Naive B cell (primary cell): Measurements from ENCODE around the gene ELFN2. TPM values are rescaled to one million over a fixed set of nuclear protein-coding genes. Genes with fewer than 3 reads are reported as not detected.

ENCODE experiments used
- ATAC-seq, 2 donors: fragments of 150-1000 bp; cut with Tn5 transposase; 2 replicates each; pipeline ENCODE4 v1.10.0; 2021; ENCODE audit warnings: low read depth in 2 of 2, mild to moderate bottlenecking in 2 of 2, moderate library complexity in 2 of 2
- DNase-seq: peaks from one replicate; pipeline ENCODE4 v3.0.0; 2022
- H3K27ac Mint-ChIP-seq, 6 donors: one replicate each; pipeline ENCODE4 v1.8.0; 2020 to 2022; ENCODE audit warnings: mild to moderate bottlenecking in 6 of 6, mixed read lengths in 6 of 6, moderate library complexity in 5 of 6, inconsistent platforms in 2 of 6
- H3K27me3 Mint-ChIP-seq, 3 donors: one replicate each; pipeline ENCODE4 v1.8.0; 2021 to 2022; ENCODE audit warnings: mixed read lengths in 3 of 3, mild to moderate bottlenecking in 1 of 3
- H3K36me3 Mint-ChIP-seq, 2 donors: one replicate each; pipeline ENCODE4 v1.8.0; 2020 to 2022; ENCODE audit warnings: mixed read lengths in 2 of 2, inconsistent platforms in 1 of 2, mild to moderate bottlenecking in 1 of 2
- H3K4me1 Mint-ChIP-seq, 3 donors: one replicate each; pipeline ENCODE4 v1.8.0; 2020 to 2022; ENCODE audit warnings: mixed read lengths in 3 of 3, inconsistent platforms in 1 of 3, mild to moderate bottlenecking in 1 of 3, moderate library complexity in 1 of 3
- H3K4me3 Mint-ChIP-seq, 8 donors: one replicate each; pipeline ENCODE4 v1.8.0; 2020 to 2022; ENCODE audit warnings: mild to moderate bottlenecking in 8 of 8, mixed read lengths in 8 of 8, moderate library complexity in 8 of 8, inconsistent platforms in 2 of 8
- H3K9me3 Mint-ChIP-seq, 7 donors: one replicate each; pipeline ENCODE4 v1.8.0; 2020 to 2022; ENCODE audit warnings: mixed read lengths in 7 of 7, mild to moderate bottlenecking in 5 of 7, inconsistent platforms in 2 of 7, moderate library complexity in 1 of 7
- polyA plus RNA-seq, 6 donors: library from polyadenylated mRNA; unstranded; fragments of 300-500 nt; fragmentation: Illumina TruSeq; gene quantifications; one replicate each; pipeline ENCODE4 v1.2.3, GENCODE V29; 2021; ENCODE audit warnings: low read depth in 6 of 6

Gene ELFN2
- polyA plus RNA-seq, 6 donors from 2014 or later, result not detected

DNA sequence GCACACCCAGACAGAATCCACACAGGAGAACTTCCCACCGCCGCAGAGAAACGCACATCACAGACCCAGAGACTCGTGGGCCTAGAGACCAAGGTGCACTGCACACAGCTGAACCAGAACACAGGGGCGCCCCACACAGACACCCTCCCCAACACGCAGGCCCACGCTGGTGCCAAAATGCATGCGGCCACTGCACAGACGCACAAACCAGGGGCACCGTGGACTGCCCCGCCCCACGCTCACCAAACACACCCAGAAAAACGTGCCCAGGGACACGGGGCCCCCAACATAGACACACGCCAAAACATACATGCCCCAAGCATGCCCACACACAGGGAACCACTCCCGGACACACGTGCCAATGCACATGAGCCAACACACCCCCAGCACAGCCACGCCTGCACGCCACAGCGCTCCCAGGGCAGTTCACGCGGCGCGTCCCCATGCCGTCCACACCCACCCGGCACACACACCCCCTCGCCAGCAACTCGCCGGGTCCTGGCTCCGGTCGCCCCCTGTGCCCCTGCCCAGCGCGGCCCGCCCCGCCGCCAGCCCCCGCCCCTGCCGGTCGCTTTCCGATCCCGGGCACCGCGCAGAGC, 7.8 kb downstream of the ELFN2 start:
- no peaks in the 10 kb centered on the region for H3K36me3 Mint-ChIP-seq
- DNase-seq, result no peak
- peak overlapping the region; percentile 45 to 90 (median 84) for H3K4me3 Mint-ChIP-seq
- peaks cover 50 to 85% (median 77%) of the 10 kb centered on the region in 3 donors for H3K27me3 Mint-ChIP-seq
- H3K27ac Mint-ChIP-seq, result peak overlapping the region in 1 of 6 donors; percentile 21
- peak; percentile 44 to 55 for ATAC-seq
- H3K4me1 Mint-ChIP-seq, result peaks cover 28 to 38% (median 32%) of the 10 kb centered on the region in 3 donors
- no peaks in the 10 kb centered on the region for H3K9me3 Mint-ChIP-seq

DNA sequence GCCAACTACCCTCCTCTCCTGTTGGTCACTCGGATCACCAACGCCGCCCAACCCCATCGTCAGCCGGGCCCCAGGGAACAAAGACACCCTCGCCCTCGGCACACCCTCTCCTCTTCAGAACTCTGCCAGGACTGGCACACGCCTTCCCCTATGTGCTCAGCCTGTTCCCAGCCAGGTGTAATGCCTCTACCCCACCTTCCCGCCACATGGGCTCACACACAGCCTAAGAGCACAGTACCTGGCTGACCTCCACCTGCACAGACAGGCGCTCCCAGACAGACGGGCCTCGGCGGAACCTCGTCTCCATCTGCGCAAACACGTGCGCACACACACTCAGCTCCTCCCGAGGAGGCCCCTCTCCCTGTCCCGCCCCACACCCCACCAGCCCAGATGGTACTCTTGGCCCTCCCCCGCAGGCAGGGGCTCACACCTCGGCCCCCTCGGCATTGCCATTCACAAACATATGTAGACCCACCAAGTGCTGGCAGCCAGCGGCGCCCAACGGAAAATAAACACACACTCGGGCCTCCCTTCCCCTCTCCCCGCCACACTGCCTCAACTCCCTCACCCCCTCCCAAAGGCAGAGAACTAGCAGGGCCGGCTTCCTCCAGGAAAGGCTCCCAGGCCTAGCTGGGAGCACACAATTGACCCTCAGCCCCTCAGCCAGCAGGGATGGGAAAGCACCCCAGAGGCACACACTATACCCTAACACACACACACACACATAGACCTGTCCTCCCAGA, 8.5 kb downstream of the ELFN2 start:
- ATAC-seq (no peak), DNase-seq (no peak)
- peak overlapping the region; percentile 45 to 90 (median 84) for H3K4me3 Mint-ChIP-seq
- H3K9me3 Mint-ChIP-seq, result no peaks in the 10 kb centered on the region
- H3K27ac Mint-ChIP-seq, result peak overlapping the region in 2 of 6 donors; percentile 21 to 85
- H3K36me3 Mint-ChIP-seq, result no peaks in the 10 kb centered on the region
- peaks cover 28 to 38% (median 32%) of the 10 kb centered on the region in 3 donors for H3K4me1 Mint-ChIP-seq
- peaks cover 50 to 85% (median 84%) of the 10 kb centered on the region in 3 donors for H3K27me3 Mint-ChIP-seq

DNA sequence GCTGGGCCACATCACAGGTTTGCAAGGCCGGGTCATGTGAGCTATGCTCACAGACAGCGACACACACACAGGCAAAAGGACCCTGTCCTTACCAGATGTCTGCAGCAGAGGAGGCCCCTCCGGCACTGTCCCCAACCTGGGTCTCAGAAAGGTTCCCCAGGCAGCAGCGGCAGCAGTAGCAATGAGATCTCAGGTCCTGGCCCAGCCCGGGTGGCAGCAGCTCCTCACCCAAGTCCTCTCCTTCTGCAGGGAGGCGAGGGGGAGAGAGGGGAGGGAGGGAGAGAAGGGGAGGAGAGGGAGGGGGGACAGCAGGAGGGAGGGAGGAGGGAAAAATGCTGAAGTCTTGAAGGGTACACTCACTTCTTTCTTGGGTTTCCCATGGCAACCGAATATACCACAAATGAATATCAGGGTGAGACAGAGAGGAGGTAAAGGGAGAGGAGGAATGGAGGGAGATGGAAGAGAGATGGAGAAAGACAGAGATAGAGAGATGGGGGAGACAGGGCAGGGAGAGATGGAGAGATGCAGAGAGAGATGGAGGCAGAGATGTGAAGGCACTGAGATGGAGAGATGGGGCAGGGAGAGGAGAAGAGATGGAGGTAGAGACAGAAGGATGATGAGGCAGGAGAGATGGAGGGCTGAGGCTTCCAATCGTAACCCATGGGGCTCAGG, 9.5 kb downstream of the ELFN2 start:
- ATAC-seq, result no peak
- Mint-ChIP-seq H3K36me3 (no peaks in the 10 kb centered on the region), H3K27ac (peak overlapping the region in 1 of 6 donors; percentile 2), H3K4me1 (peaks cover 28 to 40% (median 32%) of the 10 kb centered on the region in 3 donors), H3K4me3 (peak overlapping the region in 4 of 8 donors; percentile 1 to 63 (median 52)), H3K27me3 (peaks cover 50 to 93% (median 86%) of the 10 kb centered on the region in 3 donors), H3K9me3 (no peaks in the 10 kb centered on the region)
- no peak for DNase-seq

DNA sequence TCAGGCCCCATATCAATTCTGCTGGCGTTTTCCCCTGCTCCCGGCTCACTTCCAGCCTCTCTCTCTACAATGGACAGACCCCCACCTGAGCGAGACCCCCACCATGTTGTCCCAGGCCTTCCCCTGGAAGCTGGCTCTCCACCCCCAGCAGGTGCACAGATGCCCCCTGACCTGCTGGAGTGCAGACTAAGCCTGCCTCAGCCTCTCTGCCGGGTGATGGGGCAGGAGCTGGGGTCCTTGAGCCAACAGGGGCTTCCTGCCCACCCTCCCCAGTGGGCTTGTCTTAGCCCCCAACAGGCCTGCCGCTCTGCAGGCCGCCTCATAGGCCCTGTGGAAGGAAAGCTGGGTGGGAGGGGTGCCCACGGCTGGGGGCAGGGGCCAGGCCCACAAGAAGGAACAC, 10.0 kb downstream of the ELFN2 start:
- DNase-seq, result no peak
- H3K27ac Mint-ChIP-seq, result peak overlapping the region in 1 of 6 donors; percentile 47
- no peak for ATAC-seq
- no peaks in the 10 kb centered on the region for H3K36me3 Mint-ChIP-seq
- H3K4me3 Mint-ChIP-seq, result peak overlapping the region in 1 of 8 donors; percentile 82
- no peaks in the 10 kb centered on the region for H3K9me3 Mint-ChIP-seq
- peaks cover 28 to 40% (median 32%) of the 10 kb centered on the region in 3 donors for H3K4me1 Mint-ChIP-seq
- H3K27me3 Mint-ChIP-seq, result peaks cover 50 to 98% (median 85%) of the 10 kb centered on the region in 3 donors

DNA sequence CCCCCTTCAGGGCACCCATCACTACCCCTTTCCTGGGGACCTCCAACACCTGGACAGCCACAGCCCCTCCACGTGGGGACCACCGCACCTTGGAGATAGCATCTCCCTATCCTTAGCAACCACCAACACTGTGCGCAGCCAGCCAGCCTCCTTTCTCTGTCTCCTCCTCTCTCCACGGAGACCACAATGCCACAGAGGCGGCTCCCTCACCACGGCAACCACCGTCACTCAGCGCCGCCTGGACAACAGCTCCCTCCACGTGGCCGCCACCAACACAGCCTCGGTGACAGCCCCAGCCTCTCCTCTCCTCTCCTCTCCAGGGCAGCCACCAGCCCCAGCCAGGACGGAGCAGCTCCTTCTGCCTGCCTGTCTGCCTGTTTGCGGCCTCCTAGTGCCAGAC, 10.5 kb downstream of the ELFN2 start:
- DNase-seq (no peak), ATAC-seq (peak in 1 of 2 donors; percentile 29)
- Mint-ChIP-seq H3K4me3 (peak overlapping the region in 1 of 8 donors; percentile 82), H3K27ac (peak overlapping the region in 1 of 6 donors; percentile 47), H3K4me1 (peaks cover 28 to 40% (median 32%) of the 10 kb centered on the region in 3 donors), H3K27me3 (peaks cover 46 to 95% (median 80%) of the 10 kb centered on the region in 3 donors), H3K36me3 (no peaks in the 10 kb centered on the region), H3K9me3 (no peaks in the 10 kb centered on the region)

DNA sequence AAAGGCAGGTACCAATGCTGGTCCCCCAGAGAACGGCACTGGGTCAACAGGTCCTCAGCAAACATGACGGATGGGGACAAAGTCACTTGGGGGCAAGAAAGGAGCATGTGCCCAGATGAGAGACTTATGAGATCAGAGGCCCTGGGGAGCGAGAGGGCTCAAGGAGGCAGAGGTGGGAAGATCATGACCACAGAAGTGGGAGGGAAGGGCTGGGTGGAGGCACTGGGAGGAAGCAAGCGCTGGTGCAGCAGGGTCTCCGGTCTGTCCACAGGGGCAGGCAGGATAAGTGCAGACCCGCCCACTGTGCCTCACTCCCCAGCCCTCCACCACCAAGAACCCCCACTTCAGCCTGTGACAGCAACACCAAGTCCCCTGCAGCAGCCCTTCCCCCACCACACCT, 10.9 kb downstream of the ELFN2 start:
- Mint-ChIP-seq H3K4me1 (peaks cover 28 to 39% (median 32%) of the 10 kb centered on the region in 3 donors), H3K4me3 (peak overlapping the region in 1 of 8 donors; percentile 76), H3K36me3 (no peaks in the 10 kb centered on the region), H3K27me3 (peaks cover 41 to 91% (median 76%) of the 10 kb centered on the region in 3 donors), H3K9me3 (no peaks in the 10 kb centered on the region), H3K27ac (peak overlapping the region in 1 of 6 donors; percentile 33)
- DNase-seq (no peak), ATAC-seq (no peak)

DNA sequence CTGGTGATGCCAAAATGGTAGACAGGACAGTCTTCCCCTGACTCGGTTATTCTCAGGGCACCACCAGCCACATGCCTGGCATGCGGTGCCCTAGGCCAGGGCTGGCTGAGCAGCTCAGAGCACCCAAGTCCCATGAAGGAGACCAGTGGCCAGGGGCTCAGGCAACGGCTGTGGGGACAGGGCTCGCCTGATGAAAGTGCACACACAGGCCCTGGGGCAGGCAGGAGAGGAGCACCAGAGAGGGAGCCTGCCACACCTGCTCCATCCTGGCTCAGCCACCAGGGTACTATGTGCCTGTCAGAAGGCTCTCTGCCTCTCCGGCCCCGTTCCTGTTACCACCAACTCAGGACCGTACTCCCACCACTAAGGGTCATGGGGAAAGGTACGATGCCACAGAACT, 12.1 kb downstream of the ELFN2 start:
- H3K4me1 Mint-ChIP-seq, result peaks cover 23 to 36% (median 32%) of the 10 kb centered on the region in 3 donors
- no peak for ATAC-seq
- H3K27me3 Mint-ChIP-seq, result peaks cover 30 to 84% (median 64%) of the 10 kb centered on the region in 3 donors

DNA sequence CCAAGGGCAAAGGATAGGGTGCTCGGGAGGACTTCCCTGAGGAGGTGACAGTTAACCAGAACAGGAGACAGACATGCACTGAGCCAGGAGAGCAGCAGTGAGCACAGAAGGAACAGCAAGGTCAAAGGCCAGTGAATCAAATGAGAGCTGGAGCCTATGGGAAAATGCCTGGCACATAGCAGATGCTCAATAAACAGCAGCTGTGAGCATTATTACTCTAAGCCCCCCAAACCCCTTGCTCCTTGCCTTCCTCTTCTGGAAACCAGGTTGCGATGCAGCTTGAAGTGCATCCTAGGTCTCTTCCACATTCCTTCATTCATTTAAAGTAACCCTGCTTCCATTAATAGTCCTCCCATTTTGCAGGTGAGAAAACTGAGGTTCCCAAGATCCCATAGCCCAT, 13.0 kb downstream of the ELFN2 start:
- H3K9me3 Mint-ChIP-seq, result no peaks in the 10 kb centered on the region
- ATAC-seq, result no peak
- DNase-seq, result no peak

More for the DNA sequence above, 12.1 kb downstream of the ELFN2 start:
- Mint-ChIP-seq H3K9me3 (no peaks in the 10 kb centered on the region), H3K36me3 (no peaks in the 10 kb centered on the region), H3K4me3 (no peak overlapping the region), H3K27ac (no peak overlapping the region)
- no peak for DNase-seq

DNA sequence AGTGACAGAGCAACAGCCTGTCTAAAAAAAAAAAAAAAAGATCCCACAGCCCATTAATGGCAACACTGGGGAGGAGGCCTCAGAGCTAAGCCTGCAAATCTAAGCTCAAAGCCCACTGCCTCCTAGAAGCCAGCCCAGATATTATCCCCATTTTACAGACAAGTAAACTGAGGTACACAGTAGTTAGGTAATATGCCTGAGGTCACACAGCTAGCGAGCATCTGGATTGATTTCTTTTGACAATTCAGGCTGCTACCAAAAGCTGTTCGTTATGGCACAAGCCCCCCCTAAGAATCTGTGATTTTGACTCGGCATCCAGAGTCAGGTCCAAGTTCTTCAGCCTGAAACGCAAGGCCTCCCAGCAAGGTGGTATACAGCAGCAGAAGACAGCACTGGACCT, 13.7 kb downstream of the ELFN2 start:
- Mint-ChIP-seq H3K36me3 (no peaks in the 10 kb centered on the region), H3K4me1 (peaks cover 23 to 37% (median 32%) of the 10 kb centered on the region in 3 donors), H3K27ac (no peak overlapping the region), H3K9me3 (no peaks in the 10 kb centered on the region), H3K4me3 (no peak overlapping the region), H3K27me3 (peaks cover 18 to 74% (median 47%) of the 10 kb centered on the region in 3 donors)
- ATAC-seq (no peak), DNase-seq (no peak)

More for the DNA sequence above, 13.0 kb downstream of the ELFN2 start:
- Mint-ChIP-seq H3K27ac (peak overlapping the region in 1 of 6 donors; percentile 68), H3K4me1 (peaks cover 26 to 41% (median 34%) of the 10 kb centered on the region in 3 donors), H3K27me3 (peaks cover 24 to 82% (median 55%) of the 10 kb centered on the region in 3 donors), H3K4me3 (no peak overlapping the region), H3K36me3 (no peaks in the 10 kb centered on the region)

DNA sequence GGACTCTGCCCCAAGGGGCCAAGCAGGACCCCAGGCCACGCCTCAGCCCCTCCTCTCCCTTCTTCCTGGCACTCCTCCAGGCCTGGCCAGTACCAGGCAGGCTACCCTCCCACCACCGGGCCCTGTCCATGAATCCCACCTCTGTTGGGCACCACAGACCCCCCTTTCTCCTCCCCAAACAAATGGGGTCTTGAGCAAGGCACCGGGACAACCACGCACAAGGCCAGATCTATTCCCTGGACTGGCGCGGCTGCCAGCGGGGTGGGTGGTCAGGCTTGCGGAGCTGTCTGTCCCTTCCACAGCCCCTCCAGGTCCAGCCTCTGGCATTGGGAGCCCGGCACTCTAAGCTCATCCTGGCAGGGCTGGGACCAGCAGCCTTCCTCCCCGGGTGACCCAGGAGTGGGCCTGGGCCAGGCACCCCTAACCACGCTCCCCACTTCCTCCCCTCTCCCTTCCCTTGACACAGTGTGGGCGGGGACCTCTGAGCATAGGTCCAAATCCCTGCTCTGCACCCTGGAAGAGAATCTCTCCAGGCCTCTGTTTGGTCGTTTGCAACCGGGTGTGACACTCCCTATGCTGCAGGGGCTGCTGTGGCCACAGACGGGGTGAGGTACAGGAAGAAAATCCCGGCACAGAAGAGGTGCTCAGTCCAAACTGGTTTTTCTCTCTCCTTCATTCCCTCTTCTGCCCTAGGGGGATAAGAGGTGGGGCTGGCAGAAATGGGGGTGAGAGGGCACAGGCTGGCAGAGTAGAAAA, 14.6 kb downstream of the ELFN2 start:
- H3K36me3 Mint-ChIP-seq, result no peaks in the 10 kb centered on the region
- DNase-seq (no peak), ATAC-seq (no peak)
- no peak overlapping the region for H3K27ac Mint-ChIP-seq
- peaks cover 10 to 66% (median 39%) of the 10 kb centered on the region in 3 donors for H3K27me3 Mint-ChIP-seq
- no peak overlapping the region for H3K4me3 Mint-ChIP-seq
- H3K4me1 Mint-ChIP-seq, result peaks cover 23 to 36% (median 32%) of the 10 kb centered on the region in 3 donors
- H3K9me3 Mint-ChIP-seq, result no peaks in the 10 kb centered on the region

DNA sequence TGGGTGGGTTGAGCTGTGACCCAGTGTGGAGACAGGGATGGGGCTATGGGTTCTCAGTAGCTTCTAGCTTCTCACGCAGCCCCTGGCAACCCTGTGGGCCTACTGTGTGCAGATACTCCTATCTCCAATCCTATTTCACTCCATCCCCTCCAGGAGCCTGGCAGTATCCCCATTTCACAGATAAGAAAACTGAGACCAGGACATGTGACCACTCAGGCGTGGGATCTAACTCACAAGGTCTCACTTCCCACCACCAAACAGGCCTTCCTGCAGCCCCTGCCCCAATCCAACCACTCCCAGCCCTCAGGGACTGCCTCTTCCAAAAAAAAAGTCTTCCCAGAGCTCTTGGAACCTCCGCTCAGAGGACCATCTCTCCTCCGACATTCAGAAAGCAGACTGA, 15.6 kb downstream of the ELFN2 start:
- DNase-seq, result no peak
- H3K9me3 Mint-ChIP-seq, result no peaks in the 10 kb centered on the region
- no peak for ATAC-seq
- H3K36me3 Mint-ChIP-seq, result no peaks in the 10 kb centered on the region
- peaks cover 10 to 55% (median 29%) of the 10 kb centered on the region in 3 donors for H3K27me3 Mint-ChIP-seq
- peak overlapping the region in 1 of 8 donors; percentile 22 for H3K4me3 Mint-ChIP-seq
- H3K4me1 Mint-ChIP-seq, result peaks cover 17 to 31% (median 26%) of the 10 kb centered on the region in 3 donors
- no peak overlapping the region for H3K27ac Mint-ChIP-seq

DNA sequence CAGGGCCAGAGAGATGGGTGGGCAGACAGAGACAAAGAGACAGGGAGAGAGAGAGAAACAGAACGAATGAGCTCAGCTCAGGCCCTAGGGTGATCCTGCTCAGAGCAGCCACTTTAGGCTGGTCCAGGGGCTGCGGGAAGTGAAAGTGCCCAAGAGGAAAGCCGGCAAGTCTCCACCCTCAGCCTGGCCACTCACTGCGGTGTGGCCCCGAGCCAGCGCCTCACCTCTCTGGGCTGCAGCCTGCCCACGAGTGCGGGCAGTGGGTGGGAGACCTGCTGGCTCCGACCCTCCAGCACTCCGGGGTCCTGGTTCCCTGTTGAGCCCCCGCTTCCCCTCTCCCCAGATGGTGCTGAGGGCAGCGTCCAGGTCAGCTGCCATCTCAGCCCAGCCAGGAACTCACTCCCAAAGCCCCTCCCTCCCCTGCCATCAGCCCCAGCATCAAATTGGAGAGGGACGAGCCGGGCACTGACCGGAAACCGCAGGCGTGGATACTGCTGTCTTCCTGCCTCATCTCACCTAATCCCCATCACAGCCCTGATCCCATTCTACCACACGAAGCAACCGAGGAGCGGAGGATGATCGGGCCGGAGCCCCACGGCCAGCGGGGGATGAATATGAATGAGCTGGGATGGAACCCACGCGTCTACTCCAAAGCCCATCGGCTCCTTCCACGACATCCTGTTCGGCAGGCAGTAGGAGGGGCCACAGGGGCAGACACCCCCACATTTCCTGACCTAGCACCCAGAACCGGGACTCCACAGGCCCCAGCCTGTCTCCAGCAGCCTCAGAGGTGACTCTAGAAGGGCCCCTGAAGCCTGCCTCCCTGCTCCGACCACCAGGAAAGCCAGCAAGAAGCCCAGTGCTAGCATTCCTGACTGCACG, 16.9 kb downstream of the ELFN2 start:
- Mint-ChIP-seq H3K27me3 (peaks cover 10 to 44% (median 18%) of the 10 kb centered on the region in 3 donors), H3K27ac (peak overlapping the region in 4 of 6 donors; percentile 15 to 80 (median 62)), H3K9me3 (no peaks in the 10 kb centered on the region), H3K4me1 (peaks cover 10 to 22% (median 18%) of the 10 kb centered on the region in 3 donors), H3K36me3 (no peaks in the 10 kb centered on the region), H3K4me3 (peak overlapping the region in 6 of 8 donors; percentile 12 to 74 (median 69))
- ATAC-seq, result no peak
- DNase-seq, result no peak
